Suppressor macrophage treated with lipopolysaccharide for 1 hour (primary cell): ENCODE results near the gene UTS2.

Experiments
- DNase-seq, 3 donors: peaks; one replicate each; pipeline ENCODE4 v3.0.0-alpha.2; 2020 to 2022

UTS2 gene

DNA sequence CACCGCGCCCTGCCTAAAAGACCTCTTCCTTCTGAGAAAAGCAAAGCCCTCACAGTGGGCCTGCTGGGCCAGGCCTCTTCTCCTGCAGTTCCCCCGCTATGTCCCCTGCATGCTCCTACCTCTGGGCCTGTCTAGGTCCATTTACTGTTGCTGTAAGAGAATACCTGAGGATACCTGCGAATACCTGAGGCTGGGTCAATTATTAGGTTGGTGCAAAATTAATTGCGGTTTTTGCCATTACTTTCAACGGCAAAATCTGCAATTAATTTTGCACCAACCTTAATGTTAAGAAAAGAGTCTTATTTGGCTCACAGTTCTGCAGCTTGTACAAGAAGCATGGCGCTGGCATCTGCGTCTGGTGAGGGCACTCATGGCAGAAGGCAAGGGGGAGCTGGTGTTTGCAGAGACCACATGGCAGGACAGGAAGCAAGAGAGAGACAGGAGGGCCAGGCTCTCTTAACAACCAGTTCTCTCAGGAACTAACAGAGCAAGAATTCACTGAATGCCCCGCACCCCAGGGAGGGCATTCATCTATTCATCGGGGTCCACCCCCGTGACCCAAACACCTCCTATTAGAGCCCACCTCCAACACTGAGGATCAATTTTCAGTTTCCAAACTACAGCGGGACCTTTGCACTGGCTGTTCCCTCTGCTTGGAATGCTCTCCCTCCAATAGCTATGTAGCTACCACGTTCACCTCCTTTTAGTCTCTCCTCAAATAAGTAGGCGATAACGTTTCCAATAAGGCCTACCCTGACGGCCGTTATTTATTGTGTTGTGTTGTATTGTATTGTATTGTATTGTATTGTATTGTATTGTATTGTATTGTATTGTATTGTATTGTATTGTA lies 9.6 kb upstream of the UTS2 start:
- DNase-seq: no peak

- no peak for DNase-seq
Observed at GRCh38 chr1:7861452-7861851, 8.6 kb upstream of the UTS2 start.

GRCh38 chr1:7860130-7860529 lies 7.3 kb upstream of the UTS2 start:
- DNase-seq: no peak

GRCh38 chr1:7859406-7859805 lies 6.5 kb upstream of the UTS2 start:
- DNase-seq: no peak

- no peak for DNase-seq
Observed at GRCh38 chr1:7857985-7858384, 5.1 kb upstream of the UTS2 start.

DNA sequence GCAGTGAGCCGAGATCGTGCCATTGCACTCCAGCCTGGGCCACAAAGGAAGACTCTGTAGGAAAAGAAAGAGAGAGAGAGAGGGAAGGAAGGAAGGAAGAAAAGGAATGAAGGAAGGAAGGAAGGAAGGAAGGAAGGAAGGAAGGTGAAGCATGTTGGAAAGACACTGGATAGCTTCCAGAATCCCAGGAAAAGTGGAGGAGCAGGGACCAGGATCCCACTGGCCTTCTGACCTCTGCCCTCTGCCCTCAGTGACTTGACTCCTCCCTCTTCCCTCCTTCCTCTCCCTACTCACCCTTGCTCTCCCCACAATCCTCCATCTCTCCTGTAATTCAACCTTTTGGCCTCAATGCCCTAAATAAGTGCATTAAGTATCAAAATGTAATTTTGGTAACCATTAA lies 4.1 kb upstream of the UTS2 start:
- DNase-seq: no peak

DNA sequence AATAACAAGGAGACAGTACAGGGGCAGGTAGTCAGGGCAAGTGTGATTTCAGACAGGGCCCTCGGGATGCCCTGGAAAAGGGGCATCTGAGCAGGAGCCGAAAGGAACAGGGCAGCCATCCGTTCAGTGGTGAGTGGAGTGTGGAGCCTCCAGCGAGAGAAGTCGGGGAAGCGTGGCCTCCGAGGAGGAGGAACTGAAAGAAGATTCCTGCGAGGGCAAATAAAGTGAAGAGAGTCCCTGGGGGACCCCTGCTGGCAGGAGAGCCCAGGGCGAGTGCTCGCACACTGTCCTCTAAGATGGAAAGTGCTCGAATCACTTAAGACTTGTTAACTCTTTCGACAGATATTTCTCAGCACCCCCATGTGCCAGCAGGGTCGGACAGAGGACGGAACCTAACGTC lies 3.5 kb upstream of the UTS2 start:
- peak; percentile 62 to 86 (median 79) for DNase-seq

DNA sequence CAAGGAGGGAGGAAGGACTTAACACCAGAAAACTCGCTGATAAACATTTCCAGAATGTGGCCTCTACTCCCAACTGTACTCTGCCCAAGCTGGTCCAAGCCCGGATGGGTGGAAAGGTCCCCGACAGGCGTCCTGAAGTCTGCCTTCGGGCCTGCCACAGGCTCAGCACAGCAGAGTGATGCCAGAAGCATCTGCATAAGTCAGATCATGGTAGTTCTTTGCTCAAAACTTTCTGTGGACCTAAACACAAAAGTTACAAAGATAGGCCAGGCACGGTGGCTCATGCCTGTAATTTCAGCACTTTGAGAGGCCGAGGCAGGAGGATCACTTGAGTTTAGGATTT lies 790 bp upstream of the UTS2 start:
- no peak for DNase-seq

GRCh38 chr1:7850786-7851185 lies 2.1 kb downstream of the UTS2 start:
- DNase-seq: no peak

DNA sequence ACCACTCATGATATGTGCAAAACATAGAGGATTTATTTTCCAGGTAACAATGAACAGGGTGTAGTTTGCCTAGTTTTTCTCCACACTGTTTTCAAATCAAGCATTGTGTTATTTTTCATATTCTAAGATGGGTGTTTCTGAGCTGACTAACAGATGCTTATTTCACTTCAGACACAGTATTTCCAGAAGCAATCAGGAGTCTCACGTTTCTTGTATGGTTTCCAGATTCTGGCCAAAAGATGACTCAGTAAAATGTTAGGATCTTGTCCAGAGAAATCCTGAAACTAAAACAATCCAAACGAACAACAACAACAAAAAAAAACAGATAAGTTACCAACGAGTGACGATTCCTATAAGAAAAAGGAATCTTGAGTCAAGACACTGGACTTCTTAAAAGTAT lies 5.3 kb downstream of the UTS2 start:
- no peak for DNase-seq

DNA sequence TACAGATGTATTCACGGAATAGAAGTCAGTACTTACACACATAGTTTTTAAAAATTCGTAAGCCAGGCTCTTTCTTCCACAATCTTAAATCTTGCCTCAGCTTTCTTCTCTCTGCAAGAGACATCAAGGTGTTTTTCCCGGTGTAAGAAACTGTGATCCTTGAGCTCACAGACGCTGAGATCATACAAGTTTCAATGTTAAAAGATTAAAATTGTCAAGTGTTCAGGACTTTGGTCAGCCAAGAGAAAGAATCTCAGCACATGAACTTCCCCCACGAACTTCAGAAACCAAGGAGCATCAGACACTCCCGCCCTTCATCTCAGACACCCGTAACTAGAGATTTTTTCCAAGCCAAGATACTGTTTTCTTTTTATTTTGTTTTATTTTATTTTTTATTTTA lies 6.2 kb downstream of the UTS2 start:
- DNase-seq: no peak

DNA sequence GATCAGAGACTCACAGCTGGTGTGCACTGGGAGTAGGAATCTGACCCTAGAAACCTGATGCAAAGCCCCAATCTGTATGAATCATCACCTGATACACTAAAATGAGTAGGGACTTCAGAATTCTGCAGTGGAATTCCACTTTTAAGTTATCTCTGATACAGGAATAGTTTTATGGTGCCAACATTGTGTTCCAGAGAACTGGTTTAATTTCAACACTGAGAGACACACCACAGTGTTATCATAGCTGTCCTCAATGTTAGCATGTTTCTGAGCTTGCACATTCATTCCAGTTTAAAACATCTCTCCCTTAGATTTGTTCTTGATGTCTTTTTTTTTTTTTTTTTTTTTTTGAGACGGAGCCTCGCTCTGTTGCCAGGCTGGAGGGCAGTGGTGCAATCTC lies 7.1 kb downstream of the UTS2 start:
- DNase-seq: no peak

DNA sequence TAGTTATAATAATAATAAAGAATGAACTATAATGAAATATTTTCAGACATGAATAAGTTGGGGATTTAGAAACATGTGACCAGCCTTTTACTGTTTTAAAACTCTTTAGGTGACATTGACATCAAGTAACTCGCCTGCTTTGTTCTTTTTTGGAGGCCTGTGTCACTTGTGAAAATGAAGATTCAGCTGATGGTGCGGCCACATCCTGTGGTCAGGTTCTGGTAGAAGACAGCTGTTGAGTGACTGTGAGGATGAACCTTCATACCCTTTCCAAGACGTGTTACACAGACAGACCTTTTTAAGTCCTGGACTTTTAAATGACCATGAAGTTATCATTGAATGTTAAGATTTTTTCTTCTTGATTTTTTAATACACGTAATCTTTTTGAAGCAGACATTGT lies 10.3 kb downstream of the UTS2 start:
- no peak for DNase-seq

DNA sequence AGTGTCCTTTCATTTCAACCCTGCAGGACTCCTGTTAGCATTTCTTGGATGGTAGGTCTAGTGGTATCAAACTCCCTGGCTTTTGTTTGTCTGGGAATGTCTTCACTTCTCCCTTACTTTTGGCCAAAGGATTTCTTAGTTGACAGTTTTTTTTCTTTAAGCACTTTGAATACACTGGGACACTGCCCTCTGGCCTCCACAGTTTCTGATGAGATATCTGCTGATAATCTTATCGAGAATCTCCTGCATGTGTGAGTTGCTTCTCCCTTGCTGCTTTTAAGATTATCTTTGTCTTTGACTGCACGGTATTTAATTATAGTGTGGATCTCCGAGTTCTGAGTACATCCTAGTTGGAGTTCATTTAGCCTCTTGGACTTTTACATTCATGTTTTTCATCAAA lies 13.3 kb downstream of the UTS2 start:
- no peak for DNase-seq

DNA sequence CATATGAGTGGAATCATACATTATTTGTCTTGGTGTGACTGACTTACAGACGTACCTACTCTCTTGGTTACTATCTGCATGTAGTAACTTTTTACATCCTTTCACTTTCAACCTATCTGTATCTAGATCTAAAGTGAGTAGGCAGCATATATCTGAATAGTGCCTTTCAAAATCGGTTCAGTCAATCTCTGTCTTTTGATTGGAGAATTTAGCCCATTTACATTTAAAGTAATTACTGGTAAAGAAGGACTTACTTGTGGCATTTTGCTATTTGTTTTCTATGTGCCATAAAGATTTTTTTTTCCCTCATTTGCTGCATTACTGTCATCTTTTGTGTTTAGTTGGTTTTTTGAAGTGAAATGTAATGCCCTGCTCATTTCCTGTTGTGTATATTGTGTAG lies 14.2 kb downstream of the UTS2 start:
- DNase-seq: no peak

DNA sequence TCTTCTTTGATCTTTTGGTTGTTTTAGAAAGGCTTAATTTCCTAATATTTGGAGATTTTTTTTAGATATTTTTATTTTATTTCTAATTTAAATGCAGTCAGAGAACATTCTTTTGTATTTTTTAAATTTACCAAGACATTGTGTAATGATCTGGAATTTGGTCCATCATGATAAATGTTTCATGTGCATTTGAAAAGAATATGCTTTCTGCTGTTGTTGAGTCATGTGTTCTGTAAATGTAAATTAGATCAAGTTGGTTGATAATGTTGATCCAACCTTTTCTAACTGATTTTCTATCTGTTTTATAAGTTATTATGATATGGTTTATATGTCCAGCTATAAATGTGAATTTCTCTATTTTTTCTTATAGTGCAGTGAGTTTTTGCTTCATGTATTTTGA lies 19.8 kb downstream of the UTS2 start:
- no peak for DNase-seq

DNA sequence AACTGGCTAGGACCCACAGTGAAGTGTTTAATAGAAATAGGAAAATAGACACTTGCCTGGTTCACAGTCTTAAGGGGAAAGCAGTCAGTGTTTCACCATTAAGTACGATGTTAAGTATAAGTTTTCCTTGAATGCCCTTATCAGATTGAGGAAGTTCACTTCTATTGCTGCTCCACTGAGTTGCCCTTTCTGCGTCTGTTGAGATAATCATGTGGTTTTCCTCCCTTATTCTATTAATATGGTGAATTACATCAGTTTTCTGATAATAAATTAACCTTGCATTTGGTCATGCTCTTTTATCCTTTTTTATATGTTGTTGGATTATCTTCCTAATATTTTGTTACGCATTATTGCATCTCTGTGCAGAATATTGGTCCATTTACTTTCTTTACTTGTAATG lies 21.4 kb downstream of the UTS2 start:
- DNase-seq: peak; percentile 37 to 65 (median 61)

DNA sequence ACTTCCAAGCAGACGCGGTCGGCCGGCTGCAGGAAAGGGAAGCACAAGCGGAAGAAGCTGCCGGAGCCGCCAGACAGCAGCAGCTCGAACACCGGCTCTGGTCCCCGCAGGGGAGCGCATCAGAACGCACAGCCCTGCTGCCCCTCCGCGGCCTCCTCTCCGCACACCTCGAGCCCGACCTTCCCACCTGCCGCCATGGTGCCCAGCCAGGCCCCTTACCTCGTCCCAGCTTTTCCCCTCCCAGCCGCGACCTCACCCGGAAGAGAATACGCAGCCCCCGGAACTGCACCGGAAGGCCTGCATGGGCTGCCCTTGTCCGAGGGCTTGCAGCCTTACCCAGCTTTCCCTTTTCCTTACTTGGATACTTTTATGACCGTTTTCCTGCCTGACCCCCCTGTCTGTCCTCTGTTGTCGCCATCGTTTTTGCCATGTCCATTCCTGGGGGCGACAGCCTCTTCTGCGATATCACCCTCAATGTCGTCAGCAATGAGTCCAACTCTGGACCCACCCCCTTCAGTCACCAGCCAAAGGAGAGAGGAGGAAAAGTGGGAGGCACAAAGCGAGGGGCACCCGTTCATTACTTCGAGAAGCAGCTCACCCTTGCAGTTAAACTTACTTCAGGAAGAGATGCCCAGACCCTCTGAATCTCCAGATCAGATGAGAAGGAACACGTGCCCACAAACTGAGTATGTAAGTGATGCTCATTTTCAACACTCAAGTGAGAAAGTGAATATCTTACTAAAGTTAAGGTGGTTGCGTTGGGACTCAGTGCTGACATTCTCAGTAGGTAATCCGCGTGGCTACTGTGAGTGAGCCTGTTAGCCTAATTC lies 25.5 kb downstream of the UTS2 start:
- peak in 2 of 3 donors; percentile 17 to 28 for DNase-seq

- no peak for DNase-seq
Observed at GRCh38 chr1:7826363-7826762, 26.5 kb downstream of the UTS2 start.

GRCh38 chr1:7824701-7825100 lies 28.2 kb downstream of the UTS2 start:
- no peak for DNase-seq

DNA sequence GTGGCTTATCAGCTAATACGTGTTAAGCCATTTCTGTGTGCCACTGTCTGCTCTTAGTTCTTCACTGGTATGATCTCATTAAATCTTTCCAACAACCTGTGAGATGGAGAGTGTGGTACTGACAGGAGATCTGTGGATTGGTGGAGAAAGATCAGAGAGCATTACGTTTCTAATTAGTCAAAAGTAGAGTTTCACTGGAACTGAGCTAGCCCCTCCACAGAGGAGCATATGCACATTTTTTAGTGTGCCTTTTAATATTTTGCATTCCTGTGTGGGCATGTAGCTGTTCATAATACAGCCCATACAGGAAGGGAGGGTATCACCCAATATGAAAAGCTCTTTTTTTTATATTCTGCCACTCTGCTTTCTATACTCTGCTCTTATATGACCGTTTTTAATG lies 31.6 kb downstream of the UTS2 start:
- no peak for DNase-seq

DNA sequence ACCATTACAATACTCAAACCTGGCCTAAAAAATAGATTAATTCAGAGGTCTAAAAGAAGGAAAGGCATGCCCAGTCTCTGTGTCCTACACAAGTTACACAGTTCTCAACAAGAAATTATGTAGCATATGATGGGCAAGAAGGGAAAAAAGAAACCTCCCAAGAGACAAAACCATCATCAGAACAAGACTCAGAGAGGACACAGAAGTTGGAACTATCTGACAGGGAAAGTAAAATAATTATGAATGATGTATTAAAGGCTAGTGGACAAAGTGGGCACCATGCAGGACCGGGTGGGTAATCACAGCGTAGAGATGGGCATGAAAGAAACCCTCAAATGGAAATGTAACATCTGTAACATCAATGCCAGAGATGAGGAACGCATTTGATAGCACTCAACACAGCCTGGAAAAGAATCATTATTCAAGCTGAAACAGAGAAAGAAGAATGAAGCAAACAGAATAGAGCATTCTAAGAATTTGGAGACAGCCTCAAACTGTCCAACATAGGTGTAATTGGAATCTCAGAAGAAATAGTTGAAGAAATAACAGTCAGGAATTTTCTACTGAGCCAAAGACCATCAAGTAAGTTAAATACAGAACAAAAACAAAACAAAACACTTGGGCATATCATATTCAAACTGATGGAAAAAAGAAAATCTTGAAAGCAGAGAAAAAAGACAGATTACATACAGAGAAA lies 39.0 kb downstream of the UTS2 start:
- DNase-seq: no peak

DNA sequence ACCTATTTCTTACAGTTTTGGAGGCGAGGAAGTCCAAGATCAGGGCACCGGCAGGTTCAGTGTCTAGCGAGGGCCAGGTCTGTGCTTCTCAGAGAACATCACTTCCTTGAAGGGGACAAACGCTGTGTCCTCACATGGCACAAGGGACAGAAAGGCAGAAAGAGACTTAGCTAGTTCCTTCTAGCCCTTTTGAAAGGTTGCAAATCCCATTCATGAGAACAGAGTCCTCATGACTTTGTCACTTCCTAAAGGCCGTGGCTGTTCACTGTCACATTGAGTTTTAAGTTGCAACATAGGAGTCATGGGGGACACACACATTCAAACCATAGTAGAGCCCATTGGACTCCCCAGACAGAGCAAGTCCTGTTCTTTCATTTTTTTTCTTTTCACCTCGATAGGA lies 41.4 kb downstream of the UTS2 start:
- DNase-seq: peak; percentile 74 to 83 (median 83)

- peak; percentile 93 to 96 (median 95) for DNase-seq
Observed at GRCh38 chr1:7810395-7810794, 42.5 kb downstream of the UTS2 start.
